Fibroblast of the aortic adventitia (primary cell): Measurements from ENCODE around the gene LRRC74A. TPM values are rescaled to one million over a fixed set of nuclear protein-coding genes. Genes with fewer than 3 reads are reported as not detected.
"Not testable (repeated sequence)": the region's sequence is repeated elsewhere in the genome, so short reads cannot be mapped to it uniquely, and the experiment has no call there.

Experiments
- DNase-seq: peaks from one replicate; pipeline ENCODE4 v3.0.0-alpha.2; 2010; ENCODE audit warnings: low read depth
- H3K4me3 ChIP-seq: 2 replicates; pipeline ENCODE4 v1.5.1; 2011; ENCODE audit warnings: low read depth, mild to moderate bottlenecking, control low read depth, low read length, moderate library complexity
- total RNA-seq: library from RNA; depleted of rRNA; stranded (reverse); fragments of >200 nt; gene quantifications from 2 replicates; pipeline ENCODE4 v1.2.3, GENCODE V29; 2012; ENCODE audit warnings: low replicate concordance
- TF ChIP-seq, protein P1 (sequence below): IDR thresholded peaks from 2 replicates; pipeline ENCODE4 v1.5.1; 2011; ENCODE audit warnings: mild to moderate bottlenecking, low read length, control low read depth, inconsistent platforms; ENCODE audit not compliant: insufficient read depth

LRRC74A gene
- total RNA-seq, 1 donor: not detected

DNA sequence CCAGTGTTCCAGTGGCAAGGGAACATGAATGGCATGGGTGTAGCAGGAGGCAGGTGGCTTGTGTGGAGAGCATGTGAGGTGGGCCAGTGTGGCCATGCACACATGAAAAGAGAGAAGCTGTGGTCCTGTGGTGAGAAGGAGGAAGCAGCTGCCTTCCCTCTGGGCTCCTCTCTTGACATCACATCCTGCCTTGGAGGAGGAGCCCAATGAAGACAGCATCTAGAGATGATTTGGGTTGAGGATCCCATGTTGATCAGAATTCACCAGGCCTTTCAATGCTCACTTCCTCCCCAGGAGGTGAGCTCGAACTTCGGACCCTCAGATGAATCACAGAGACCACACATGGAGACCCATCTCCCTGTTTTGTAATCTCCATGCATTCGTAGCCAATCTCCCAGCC, 82.6 kb downstream of the LRRC74A start:
- no peak overlapping the region for H3K4me3 ChIP-seq
- TF ChIP-seq, protein P1, sequence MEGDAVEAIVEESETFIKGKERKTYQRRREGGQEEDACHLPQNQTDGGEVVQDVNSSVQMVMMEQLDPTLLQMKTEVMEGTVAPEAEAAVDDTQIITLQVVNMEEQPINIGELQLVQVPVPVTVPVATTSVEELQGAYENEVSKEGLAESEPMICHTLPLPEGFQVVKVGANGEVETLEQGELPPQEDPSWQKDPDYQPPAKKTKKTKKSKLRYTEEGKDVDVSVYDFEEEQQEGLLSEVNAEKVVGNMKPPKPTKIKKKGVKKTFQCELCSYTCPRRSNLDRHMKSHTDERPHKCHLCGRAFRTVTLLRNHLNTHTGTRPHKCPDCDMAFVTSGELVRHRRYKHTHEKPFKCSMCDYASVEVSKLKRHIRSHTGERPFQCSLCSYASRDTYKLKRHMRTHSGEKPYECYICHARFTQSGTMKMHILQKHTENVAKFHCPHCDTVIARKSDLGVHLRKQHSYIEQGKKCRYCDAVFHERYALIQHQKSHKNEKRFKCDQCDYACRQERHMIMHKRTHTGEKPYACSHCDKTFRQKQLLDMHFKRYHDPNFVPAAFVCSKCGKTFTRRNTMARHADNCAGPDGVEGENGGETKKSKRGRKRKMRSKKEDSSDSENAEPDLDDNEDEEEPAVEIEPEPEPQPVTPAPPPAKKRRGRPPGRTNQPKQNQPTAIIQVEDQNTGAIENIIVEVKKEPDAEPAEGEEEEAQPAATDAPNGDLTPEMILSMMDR: no peak
- DNase-seq: no peak

- TF ChIP-seq, protein P1: no peak
- H3K4me3 ChIP-seq: no peak overlapping the region
- no peak for DNase-seq
Observed at GRCh38 chr14:76909266-76909665, 83.1 kb downstream of the LRRC74A start.

DNA sequence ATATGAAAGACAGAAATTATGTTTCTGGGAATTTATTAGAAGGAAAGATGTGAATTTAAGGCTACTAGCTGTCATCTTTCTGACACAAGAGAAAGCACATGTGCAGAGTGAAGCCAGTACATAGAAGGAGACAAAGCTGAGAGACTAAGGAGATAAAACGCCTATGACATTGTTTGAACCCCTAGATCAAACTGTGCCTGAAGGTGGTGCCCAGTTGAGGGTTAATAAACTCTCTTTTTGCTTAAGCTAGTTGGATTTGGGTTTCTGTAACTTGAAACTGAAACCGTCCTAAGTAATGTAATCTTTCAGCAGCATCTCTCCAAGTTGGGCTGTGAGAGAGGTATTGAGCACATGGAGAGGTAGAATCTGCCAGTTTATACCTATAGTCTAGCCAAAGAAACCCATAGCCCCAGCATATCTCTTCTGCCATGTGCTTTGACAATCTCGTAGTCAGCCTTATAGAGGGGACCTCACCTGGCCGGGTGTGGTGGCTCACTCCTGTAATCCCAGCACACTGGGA, 84.2 kb downstream of the LRRC74A start:
- TF ChIP-seq, protein P1: no peak
- DNase-seq: no peak
- H3K4me3 ChIP-seq: no peak overlapping the region

GRCh38 chr14:76911473-76911872, 85.3 kb downstream of the LRRC74A start:
- DNase-seq: no peak
- no peak overlapping the region for H3K4me3 ChIP-seq
- TF ChIP-seq, protein P1: no peak

- DNase-seq, H3K4me3 ChIP-seq: not testable (repeated sequence)
Observed at GRCh38 chr14:76914533-76915081, 88.4 kb downstream of the LRRC74A start.

- TF ChIP-seq, protein P1: no peak
- no peak for DNase-seq
- H3K4me3 ChIP-seq: no peak overlapping the region
Observed at GRCh38 chr14:76916040-76916715, 90.0 kb downstream of the LRRC74A start.

- no peak overlapping the region for H3K4me3 ChIP-seq
- TF ChIP-seq, protein P1: peak; percentile 94
- peak; percentile 86 for DNase-seq
Observed at GRCh38 chr14:76917158-76917596, 91.0 kb downstream of the LRRC74A start.
